AG09309 (cell line): ENCODE results near the gene SPTLC3.
A peak's percentile ranks its signal among the peaks of the same experiment; 100 is the strongest.

Source experiments
- DNase-seq: peaks from one replicate; pipeline ENCODE4 v3.0.0-alpha.2; 2010; ENCODE audit warnings: low read depth
- H3K4me3 ChIP-seq: 2 replicates; pipeline ENCODE4 v1.5.1; 2011; ENCODE audit warnings: mild to moderate bottlenecking, low read depth, low read length, moderate library complexity; ENCODE audit not compliant: control insufficient read depth
- TF ChIP-seq, protein P1 (sequence below): IDR thresholded peaks from 2 replicates; pipeline ENCODE4 v1.5.1; 2011; ENCODE audit warnings: mild to moderate bottlenecking, low read depth, low read length, inconsistent platforms; ENCODE audit not compliant: insufficient read depth, control insufficient read depth; ENCODE audit errors: missing control alignments

SPTLC3 gene

DNA sequence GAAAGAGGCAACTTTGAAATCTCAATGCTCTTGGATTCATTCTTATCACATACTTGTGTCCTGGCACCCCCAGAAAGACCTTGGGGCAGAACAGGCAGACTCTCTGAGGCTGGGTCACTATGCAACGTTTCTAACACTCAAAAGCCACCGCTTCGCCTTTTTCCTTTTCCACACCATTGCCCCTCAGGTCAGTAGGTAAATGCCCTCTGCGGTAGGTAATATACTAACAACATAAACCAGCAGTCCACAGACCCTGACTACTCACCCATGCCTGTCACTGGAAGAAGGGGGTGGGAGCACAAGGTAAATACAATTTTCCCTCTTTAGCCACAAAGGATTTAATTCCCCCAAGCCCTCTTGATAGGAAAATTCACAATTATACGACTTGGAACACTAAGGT lies 6.5 kb upstream of the SPTLC3 start:
- TF ChIP-seq, protein P1, sequence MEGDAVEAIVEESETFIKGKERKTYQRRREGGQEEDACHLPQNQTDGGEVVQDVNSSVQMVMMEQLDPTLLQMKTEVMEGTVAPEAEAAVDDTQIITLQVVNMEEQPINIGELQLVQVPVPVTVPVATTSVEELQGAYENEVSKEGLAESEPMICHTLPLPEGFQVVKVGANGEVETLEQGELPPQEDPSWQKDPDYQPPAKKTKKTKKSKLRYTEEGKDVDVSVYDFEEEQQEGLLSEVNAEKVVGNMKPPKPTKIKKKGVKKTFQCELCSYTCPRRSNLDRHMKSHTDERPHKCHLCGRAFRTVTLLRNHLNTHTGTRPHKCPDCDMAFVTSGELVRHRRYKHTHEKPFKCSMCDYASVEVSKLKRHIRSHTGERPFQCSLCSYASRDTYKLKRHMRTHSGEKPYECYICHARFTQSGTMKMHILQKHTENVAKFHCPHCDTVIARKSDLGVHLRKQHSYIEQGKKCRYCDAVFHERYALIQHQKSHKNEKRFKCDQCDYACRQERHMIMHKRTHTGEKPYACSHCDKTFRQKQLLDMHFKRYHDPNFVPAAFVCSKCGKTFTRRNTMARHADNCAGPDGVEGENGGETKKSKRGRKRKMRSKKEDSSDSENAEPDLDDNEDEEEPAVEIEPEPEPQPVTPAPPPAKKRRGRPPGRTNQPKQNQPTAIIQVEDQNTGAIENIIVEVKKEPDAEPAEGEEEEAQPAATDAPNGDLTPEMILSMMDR = no peak
- no peak overlapping the region for H3K4me3 ChIP-seq
- no peak for DNase-seq

DNA sequence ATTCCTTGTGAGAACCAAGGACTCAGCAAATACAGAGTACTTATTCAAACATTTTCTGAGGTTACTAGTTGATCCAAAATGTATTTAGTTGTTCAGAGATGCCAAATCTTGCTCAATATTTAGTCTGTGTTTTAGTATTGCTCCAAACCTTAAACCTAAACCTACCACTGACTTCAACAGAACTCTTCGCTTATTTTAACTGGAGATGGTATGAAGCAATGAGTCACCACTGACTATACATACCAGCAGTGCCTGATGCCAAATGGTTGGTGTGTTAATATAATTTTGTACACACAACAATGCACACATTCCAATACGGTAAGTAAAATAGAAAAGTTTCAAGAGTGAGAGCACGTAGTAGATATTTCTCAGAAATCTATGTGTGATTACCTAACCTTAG lies 1.9 kb upstream of the SPTLC3 start:
- TF ChIP-seq, protein P1 = no peak
- H3K4me3 ChIP-seq = no peak overlapping the region
- DNase-seq = peak; percentile 46

DNA sequence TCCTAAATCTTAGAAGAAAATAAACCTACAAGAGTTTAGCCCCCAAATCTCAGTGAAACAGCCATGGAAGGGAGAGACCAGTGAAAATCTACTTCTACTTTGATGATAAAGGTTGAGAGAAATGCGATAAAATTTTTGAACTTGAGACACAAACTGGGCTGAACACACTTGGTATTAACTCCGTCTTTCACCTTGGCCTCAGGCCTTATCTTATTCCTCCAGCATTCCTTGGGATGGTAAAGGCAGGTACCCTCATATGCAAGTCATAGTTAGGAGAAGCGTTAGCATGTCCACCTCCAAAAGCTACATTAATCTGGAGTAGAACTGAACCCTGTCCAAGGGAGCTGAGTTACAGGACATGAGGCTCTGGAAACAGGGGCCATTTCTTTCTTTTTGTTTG lies 1.2 kb upstream of the SPTLC3 start:
- no peak for DNase-seq
- H3K4me3 ChIP-seq = no peak overlapping the region
- TF ChIP-seq, protein P1 = no peak

DNA sequence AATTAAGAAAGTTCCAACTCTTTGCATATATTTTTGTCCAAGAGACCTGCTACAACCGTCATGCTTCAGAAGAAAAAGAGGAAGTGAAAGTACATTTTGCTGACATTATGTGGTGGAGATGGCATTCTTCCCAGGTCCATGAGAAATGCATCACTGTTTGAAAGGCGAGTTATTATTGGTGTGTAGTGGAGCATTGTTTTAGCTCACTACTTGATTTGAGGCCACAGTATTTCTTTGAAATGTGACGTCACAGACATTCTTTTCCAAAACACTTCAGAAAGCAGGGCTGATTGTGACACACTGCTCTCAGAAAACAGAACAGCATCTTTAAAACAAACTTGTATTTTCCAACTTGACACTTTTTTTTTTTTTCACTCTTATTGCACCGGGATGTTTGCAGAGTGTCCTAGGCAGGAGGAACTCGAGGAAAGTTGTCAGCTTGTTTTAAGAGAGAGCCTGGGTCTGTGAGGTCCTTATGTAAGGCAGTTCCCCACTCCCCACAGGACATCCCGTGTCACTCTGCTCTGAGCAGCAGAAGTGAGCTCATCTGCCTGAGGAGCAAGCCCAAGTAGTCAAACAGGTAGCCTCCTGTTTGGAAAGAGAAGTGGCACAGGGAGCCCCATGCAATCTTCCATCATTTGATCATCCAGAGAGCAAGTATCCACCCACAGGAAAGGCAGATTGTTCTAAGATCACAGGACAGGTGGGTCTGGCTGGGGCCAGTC lies 1.1 kb downstream of the SPTLC3 start:
- H3K4me3 ChIP-seq = peak overlapping the region; percentile 40
- peak; percentile 78 for DNase-seq
- TF ChIP-seq, protein P1 = no peak

DNA sequence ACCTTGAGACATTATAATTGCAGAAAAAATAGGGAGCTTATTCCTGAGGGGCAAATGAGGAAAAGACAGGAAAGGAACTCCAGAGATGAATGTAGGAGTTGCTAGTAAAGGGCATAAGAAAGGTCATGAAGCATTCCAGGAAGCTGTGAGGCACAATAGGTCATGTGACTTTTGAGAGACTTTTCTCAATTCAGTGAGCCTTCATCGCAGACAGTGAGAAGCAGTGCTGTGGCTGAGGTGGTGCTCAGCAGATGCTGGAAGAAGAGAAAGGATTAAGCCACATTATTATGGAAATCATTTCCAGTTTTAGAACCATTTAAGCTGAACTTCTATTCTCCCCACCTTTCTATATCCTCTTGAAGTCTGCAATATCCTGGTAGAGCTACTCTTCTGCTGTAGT lies 4.1 kb downstream of the SPTLC3 start:
- TF ChIP-seq, protein P1 = no peak
- no peak overlapping the region for H3K4me3 ChIP-seq
- DNase-seq = no peak

DNA sequence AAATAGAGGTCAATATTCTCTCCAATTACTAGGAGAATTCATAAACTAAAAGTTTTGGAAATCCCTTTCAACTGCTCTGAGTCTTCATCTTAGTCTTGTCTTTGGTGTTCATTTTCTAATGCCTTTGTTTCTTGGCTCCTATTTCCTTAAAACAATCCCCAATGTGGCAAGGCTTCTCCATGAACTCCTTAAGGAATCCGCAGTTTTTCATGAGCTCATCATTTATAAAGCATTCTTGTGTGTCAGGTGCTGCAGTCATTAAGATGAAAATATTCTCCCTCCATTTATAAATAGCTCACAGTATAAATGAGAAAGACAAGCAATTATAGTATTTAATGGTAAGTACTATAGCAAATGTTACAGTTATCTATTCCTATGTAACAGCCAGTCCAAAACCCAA lies 4.6 kb downstream of the SPTLC3 start:
- H3K4me3 ChIP-seq = no peak overlapping the region
- no peak for DNase-seq
- TF ChIP-seq, protein P1 = no peak

DNA sequence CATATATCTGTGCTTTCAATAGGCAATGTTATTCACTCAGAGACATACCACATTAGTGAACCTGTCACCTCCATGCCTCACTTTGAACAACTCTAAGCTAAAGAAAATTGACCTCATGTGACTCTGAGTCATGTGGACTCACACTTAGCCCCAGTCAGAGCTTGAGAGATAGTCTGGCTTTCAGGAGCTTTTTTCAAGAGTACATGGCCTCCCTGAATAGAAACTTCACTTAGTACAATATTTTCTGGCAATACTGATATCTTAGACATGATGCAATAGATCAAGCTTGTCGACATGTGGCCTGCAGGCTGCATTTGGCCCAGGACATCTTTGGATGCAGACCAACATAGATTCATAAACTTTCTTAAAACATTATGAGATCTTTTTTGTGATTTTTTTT lies 8.5 kb downstream of the SPTLC3 start:
- no peak overlapping the region for H3K4me3 ChIP-seq
- no peak for DNase-seq
- TF ChIP-seq, protein P1 = no peak
